Memory B cell (primary cell): ENCODE measurements around the gene LMNB1.
"Not testable (repeated sequence)": the region's sequence is repeated elsewhere in the genome, so short reads cannot be mapped to it uniquely, and the experiment has no call there.

Source experiments
- ATAC-seq: fragments of 150-1000 bp; cut with Tn5 transposase; 2 replicates; pipeline ENCODE4 v1.10.0; 2021; ENCODE audit warnings: low read depth, mild to moderate bottlenecking, moderate library complexity
- DNase-seq, 2 donors: peaks; one replicate each; pipeline ENCODE4 v3.0.0; 2022; ENCODE audit warnings: low spot score in 2 of 2
- H3K27ac Mint-ChIP-seq: one replicate; pipeline ENCODE4 v1.8.0; 2022; ENCODE audit warnings: mild to moderate bottlenecking, moderate library complexity, mixed read lengths
- H3K27me3 Mint-ChIP-seq: one replicate; pipeline ENCODE4 v1.8.0; 2022; ENCODE audit warnings: mixed read lengths
- H3K36me3 Mint-ChIP-seq: one replicate; pipeline ENCODE4 v1.8.0; 2022; ENCODE audit warnings: mild to moderate bottlenecking, mixed read lengths
- H3K4me1 Mint-ChIP-seq: one replicate; pipeline ENCODE4 v1.8.0; 2022; ENCODE audit warnings: mixed read lengths
- H3K4me3 Mint-ChIP-seq: one replicate; pipeline ENCODE4 v1.8.0; 2022; ENCODE audit warnings: mild to moderate bottlenecking, moderate library complexity, mixed read lengths
- H3K9me3 Mint-ChIP-seq: one replicate; pipeline ENCODE4 v1.8.0; 2022; ENCODE audit warnings: mixed read lengths

The LMNB1 gene

GRCh38 chr5:126801174-126801991 is 24.4 kb downstream of the LMNB1 start:
- H3K27me3 Mint-ChIP-seq = no peaks in the 10 kb centered on the region
- DNase-seq = no peak
- no peak overlapping the region for H3K4me3 Mint-ChIP-seq
- H3K4me1 Mint-ChIP-seq = peaks cover 20% of the 10 kb centered on the region
- ATAC-seq = no peak
- H3K36me3 Mint-ChIP-seq = peaks cover 15% of the 10 kb centered on the region
- H3K27ac Mint-ChIP-seq = no peak overlapping the region
- no peaks in the 10 kb centered on the region for H3K9me3 Mint-ChIP-seq

DNA sequence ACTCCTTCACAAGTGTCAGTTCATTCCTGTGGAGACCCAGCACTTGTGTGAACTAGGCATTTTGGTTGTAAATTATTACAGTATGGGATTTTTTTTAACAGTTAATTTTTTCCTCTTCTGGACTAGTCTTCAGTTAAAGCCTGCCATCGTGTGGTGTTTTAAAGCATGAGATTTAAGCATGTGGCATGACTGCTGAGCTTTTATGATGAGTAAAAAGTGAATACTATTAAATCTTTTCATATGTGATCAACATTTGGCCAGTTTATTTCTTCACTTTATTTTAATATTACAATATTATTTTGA is 25.0 kb downstream of the LMNB1 start:
- H3K27ac Mint-ChIP-seq = no peak overlapping the region
- H3K27me3 Mint-ChIP-seq = no peaks in the 10 kb centered on the region
- ATAC-seq (peak; percentile 66), DNase-seq (no peak)
- H3K4me1 Mint-ChIP-seq = peaks cover 20% of the 10 kb centered on the region
- H3K36me3 Mint-ChIP-seq = peaks cover 16% of the 10 kb centered on the region
- no peaks in the 10 kb centered on the region for H3K9me3 Mint-ChIP-seq
- H3K4me3 Mint-ChIP-seq = no peak overlapping the region

DNA sequence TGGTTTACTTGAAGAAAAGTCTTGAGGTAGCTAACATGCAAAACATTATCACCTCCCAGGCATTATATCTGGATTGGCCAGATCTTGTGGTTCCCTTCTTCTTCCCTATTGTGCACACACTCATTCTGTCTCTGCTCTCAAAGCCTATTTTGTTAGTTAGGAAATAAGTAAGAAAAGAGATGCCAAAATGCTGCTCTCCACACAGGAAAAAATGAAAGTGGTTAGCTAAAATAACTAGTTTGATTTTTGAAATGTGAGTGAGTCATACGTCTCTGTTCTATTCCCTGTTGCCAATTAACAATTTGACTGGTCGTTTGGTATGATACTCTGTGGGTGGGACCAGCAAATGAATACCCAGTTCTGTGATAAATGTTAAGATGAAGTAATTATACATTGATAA is 28.1 kb downstream of the LMNB1 start:
- Mint-ChIP-seq H3K36me3 (peaks cover 12% of the 10 kb centered on the region), H3K4me3 (no peak overlapping the region), H3K27ac (no peak overlapping the region), H3K9me3 (no peaks in the 10 kb centered on the region), H3K4me1 (peaks cover 17% of the 10 kb centered on the region), H3K27me3 (no peaks in the 10 kb centered on the region)
- no peak for ATAC-seq
- no peak for DNase-seq

DNA sequence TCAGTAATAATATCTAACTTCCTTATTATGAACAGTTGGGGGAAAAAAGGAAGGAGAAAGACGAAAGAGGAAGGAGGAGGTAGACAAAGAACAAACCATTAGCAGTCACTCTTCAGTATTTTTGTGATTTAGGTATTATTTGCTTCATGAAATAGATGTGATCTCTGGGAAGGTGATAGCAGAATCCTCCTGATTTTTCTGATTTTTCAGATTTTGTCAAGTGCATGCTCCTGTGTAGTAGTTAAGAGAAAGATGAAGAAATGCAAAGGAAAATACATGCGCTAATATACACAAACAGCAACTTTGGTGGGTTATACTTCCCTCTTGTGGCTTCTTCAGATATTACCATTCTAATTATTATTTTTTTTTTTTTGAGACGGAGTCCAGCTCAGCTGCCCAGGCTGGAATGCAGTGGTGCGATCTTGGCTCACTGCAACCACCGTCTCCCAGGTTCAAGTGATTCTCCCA is 31.6 kb downstream of the LMNB1 start:
- H3K9me3 Mint-ChIP-seq = no peaks in the 10 kb centered on the region
- H3K27me3 Mint-ChIP-seq = no peaks in the 10 kb centered on the region
- H3K36me3 Mint-ChIP-seq = peaks cover 12% of the 10 kb centered on the region
- H3K4me3 Mint-ChIP-seq = peak overlapping the region; percentile 91
- ATAC-seq = peak; percentile 31
- H3K4me1 Mint-ChIP-seq = peaks cover 26% of the 10 kb centered on the region
- peak overlapping the region; percentile 96 for H3K27ac Mint-ChIP-seq
- peak in 1 of 2 donors; percentile 44 for DNase-seq

DNA sequence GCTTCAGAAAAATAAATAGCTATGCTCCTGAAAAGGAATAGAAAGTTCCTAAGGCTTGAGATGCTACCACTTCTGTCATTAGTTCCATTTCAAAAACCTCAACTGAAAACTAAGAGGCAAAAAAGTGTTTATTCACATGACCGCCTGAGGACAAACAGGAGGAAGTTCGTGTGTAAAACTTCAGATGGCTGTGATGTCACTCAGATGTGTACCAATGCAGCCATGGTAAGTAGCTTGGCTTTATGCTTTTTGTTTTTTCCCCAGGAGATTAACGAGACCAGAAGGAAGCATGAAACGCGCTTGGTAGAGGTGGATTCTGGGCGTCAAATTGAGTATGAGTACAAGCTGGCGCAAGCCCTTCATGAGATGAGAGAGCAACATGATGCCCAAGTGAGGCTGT is 33.0 kb downstream of the LMNB1 start:
- H3K27me3 Mint-ChIP-seq = no peaks in the 10 kb centered on the region
- no peak overlapping the region for H3K4me3 Mint-ChIP-seq
- peaks cover 22% of the 10 kb centered on the region for H3K4me1 Mint-ChIP-seq
- peak overlapping the region; percentile 96 for H3K27ac Mint-ChIP-seq
- peak in 1 of 2 donors; percentile 30 for DNase-seq
- peaks cover 12% of the 10 kb centered on the region for H3K36me3 Mint-ChIP-seq
- peak; percentile 54 for ATAC-seq
- H3K9me3 Mint-ChIP-seq = no peaks in the 10 kb centered on the region

DNA sequence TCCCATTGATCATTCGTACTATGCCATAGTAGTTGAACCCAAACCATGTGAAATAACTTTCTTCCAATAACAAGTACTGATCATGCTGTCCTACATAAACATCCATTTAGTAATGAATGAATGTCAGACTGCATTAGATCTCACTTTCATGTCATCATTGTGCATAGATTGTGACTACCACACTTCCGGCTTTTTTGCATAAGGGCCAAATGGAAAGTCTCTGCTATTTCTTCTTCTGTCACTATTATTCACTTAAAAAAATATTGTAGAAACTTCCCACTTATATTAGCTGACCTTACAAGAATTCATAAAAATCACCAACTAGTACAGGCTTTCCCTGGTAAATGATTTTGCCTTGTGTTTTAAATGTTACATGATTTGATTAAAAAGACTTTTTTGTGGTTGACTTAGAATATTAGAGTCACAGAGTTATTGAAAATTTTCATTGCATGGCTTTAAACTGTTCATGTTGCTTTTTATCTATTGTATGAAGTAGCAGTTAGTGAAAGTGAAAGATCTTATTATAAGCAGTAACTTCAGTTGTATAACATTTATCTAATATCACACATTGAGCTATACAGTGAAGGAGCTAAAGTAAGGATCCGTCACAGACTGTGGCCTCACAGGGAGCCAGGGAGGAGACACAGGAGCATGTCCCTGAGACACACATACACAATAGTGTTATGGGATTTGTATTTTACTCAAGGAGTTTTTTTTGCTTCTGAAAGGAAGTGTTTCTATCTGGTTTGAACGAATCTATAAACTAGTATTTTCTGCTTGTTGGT is 33.9 kb downstream of the LMNB1 start:
- peak overlapping the region; percentile 96 for H3K27ac Mint-ChIP-seq
- peaks cover 22% of the 10 kb centered on the region for H3K4me1 Mint-ChIP-seq
- peak overlapping the region; percentile 51 for H3K4me3 Mint-ChIP-seq
- ATAC-seq = peak; percentile 13
- peaks cover 11% of the 10 kb centered on the region for H3K36me3 Mint-ChIP-seq
- DNase-seq = no peak
- no peaks in the 10 kb centered on the region for H3K27me3 Mint-ChIP-seq
- no peaks in the 10 kb centered on the region for H3K9me3 Mint-ChIP-seq

DNA sequence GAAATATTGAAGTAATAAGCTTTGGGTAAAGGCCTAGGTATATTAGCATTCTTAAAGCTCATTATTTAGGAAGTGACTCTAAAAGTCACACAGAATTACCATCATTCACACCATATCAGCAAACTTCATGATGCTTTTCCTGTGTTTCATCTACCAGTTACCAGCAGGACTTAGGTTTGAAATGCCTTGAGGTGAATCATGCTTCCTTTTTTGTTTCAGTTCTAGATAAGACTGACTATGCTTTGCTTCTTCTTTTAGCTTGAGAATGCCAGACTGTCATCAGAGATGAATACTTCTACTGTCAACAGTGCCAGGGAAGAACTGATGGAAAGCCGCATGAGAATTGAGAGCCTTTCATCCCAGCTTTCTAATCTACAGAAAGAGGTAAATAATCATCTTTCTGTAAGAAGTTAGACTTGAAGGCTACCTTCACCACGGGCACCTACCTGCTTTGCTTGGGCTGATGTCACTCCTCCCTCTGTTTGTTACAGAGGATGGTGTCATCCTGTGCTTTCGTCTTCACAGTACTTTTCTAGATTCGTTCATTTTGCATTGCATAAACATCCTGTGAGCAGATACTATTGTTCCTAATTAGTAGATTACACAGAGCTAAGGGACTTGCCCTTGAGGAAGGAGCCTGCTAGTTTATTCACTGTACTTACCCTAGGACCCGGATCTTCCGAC is 34.7 kb downstream of the LMNB1 start:
- H3K27ac Mint-ChIP-seq = peak overlapping the region; percentile 96
- H3K36me3 Mint-ChIP-seq = peaks cover 7% of the 10 kb centered on the region
- DNase-seq (peak in 1 of 2 donors; percentile 20), ATAC-seq (peak; percentile 60)
- peaks cover 22% of the 10 kb centered on the region for H3K4me1 Mint-ChIP-seq
- peak overlapping the region; percentile 43 for H3K4me3 Mint-ChIP-seq
- no peaks in the 10 kb centered on the region for H3K9me3 Mint-ChIP-seq
- no peaks in the 10 kb centered on the region for H3K27me3 Mint-ChIP-seq

DNA sequence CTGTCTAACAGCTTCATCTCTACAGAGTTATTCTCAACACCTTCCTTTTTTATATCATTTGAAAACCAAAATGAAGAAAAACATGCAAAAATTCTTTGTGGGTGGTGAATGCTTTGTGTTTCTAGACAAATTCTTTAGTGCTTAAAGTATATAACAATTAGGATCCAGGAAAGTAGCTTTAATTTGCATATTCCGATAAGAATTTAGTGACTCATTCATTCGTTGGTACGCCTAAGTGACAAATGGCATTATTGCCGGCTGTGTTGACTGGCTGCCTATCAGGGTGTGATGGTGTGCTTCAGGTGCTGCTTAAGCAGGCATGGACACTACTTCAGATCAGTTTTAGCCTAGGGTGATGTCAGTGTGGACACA is 35.2 kb downstream of the LMNB1 start:
- no peak for DNase-seq
- H3K27me3 Mint-ChIP-seq = no peaks in the 10 kb centered on the region
- no peak for ATAC-seq
- peak overlapping the region; percentile 96 for H3K27ac Mint-ChIP-seq
- H3K9me3 Mint-ChIP-seq = no peaks in the 10 kb centered on the region
- peak overlapping the region; percentile 43 for H3K4me3 Mint-ChIP-seq
- H3K4me1 Mint-ChIP-seq = peaks cover 22% of the 10 kb centered on the region
- H3K36me3 Mint-ChIP-seq = peaks cover 8% of the 10 kb centered on the region

GRCh38 chr5:126813799-126814198 is 36.9 kb downstream of the LMNB1 start:
- DNase-seq, H3K4me3 Mint-ChIP-seq, H3K27me3 Mint-ChIP-seq, H3K27ac Mint-ChIP-seq, ATAC-seq, H3K9me3 Mint-ChIP-seq: not testable (repeated sequence)
- Mint-ChIP-seq H3K36me3 (peaks cover 10% of the 10 kb centered on the region), H3K4me1 (peaks cover 18% of the 10 kb centered on the region)

- no peaks in the 10 kb centered on the region for H3K9me3 Mint-ChIP-seq
- H3K27ac Mint-ChIP-seq = peak overlapping the region; percentile 8
- no peak for ATAC-seq
- no peaks in the 10 kb centered on the region for H3K27me3 Mint-ChIP-seq
- peaks cover 17% of the 10 kb centered on the region for H3K4me1 Mint-ChIP-seq
- H3K36me3 Mint-ChIP-seq = peaks cover 12% of the 10 kb centered on the region
- H3K4me3 Mint-ChIP-seq = no peak overlapping the region
- no peak for DNase-seq
These were observed 37.9 kb downstream of the LMNB1 start for GRCh38 chr5:126814721-126815404.

GRCh38 chr5:126816649-126817048 is 39.7 kb downstream of the LMNB1 start:
- Mint-ChIP-seq H3K9me3 (no peaks in the 10 kb centered on the region), H3K36me3 (peaks cover 13% of the 10 kb centered on the region), H3K4me3 (no peak overlapping the region), H3K27me3 (no peaks in the 10 kb centered on the region), H3K4me1 (peaks cover 5% of the 10 kb centered on the region), H3K27ac (no peak overlapping the region)
- ATAC-seq (no peak), DNase-seq (no peak)

DNA sequence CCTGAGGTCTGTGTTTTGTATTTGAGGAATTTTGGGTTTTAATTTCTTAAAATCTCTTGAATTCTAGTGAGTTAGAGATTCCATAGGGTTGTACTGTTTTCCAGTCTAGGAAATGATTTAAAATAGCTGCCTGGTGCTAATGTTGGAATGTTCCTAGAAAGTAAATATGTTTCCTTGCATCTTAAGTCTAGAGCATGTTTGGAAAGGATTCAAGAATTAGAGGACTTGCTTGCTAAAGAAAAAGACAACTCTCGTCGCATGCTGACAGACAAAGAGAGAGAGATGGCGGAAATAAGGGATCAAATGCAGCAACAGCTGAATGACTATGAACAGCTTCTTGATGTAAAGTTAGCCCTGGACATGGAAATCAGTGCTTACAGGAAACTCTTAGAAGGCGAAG is 41.8 kb downstream of the LMNB1 start:
- Mint-ChIP-seq H3K4me1 (no peaks in the 10 kb centered on the region), H3K36me3 (peaks cover 12% of the 10 kb centered on the region), H3K4me3 (no peak overlapping the region), H3K9me3 (no peaks in the 10 kb centered on the region), H3K27me3 (no peaks in the 10 kb centered on the region), H3K27ac (no peak overlapping the region)
- no peak for DNase-seq
- no peak for ATAC-seq

DNA sequence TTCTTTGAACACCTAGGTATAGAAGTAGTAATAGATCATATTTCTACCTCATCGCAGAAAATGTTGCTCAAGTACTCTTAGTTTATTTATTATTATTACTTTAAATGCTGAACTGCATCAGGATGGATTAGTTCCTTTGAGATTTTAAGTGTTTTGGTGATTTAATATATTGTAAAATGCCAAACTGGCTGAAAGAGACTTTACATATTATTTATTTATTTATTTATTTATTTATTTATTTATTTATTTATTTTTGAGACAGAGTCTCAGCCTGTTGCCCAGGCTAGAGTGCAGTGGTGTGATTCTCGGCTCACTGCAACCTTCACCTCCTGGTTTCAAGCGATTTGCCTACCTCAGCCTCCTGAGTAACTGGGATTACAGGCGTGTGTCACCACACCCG is 42.3 kb downstream of the LMNB1 start:
- DNase-seq (no peak), ATAC-seq (no peak)
- no peaks in the 10 kb centered on the region for H3K27me3 Mint-ChIP-seq
- no peaks in the 10 kb centered on the region for H3K4me1 Mint-ChIP-seq
- no peaks in the 10 kb centered on the region for H3K9me3 Mint-ChIP-seq
- H3K36me3 Mint-ChIP-seq = peaks cover 12% of the 10 kb centered on the region
- H3K27ac Mint-ChIP-seq = no peak overlapping the region
- H3K4me3 Mint-ChIP-seq = no peak overlapping the region
